Adipocyte (in vitro differentiated cells): ENCODE measurements around the gene GIPR.
"Not testable (repeated sequence)": the region's sequence is repeated elsewhere in the genome, so short reads cannot be mapped to it uniquely, and the experiment has no call there.

Source experiments
- DNase-seq: peaks from one replicate; pipeline ENCODE4 v3.0.0-alpha.2; 2015; ENCODE audit warnings: low read depth
- H3K27me3 ChIP-seq: replicated peaks from 2 replicates; pipeline ENCODE4 v1.7.0; 2013; ENCODE audit warnings: mild to moderate bottlenecking, low read length, moderate library complexity; ENCODE audit not compliant: control insufficient read depth, insufficient read depth
- H3K36me3 ChIP-seq: 2 replicates; pipeline ENCODE4 v1.7.0; 2013; ENCODE audit warnings: low read length, mild to moderate bottlenecking, moderate library complexity; ENCODE audit not compliant: control insufficient read depth, insufficient read depth, severe bottlenecking
- H3K4me1 ChIP-seq: 2 replicates; pipeline ENCODE4 v1.7.0; 2013; ENCODE audit warnings: mild to moderate bottlenecking, low read length, moderate library complexity; ENCODE audit not compliant: control insufficient read depth, insufficient read depth
- H3K4me3 ChIP-seq: 2 replicates; pipeline ENCODE4 v1.7.0; 2013; ENCODE audit warnings: mild to moderate bottlenecking, low read length, moderate library complexity
- H3K9ac ChIP-seq: 2 replicates; pipeline ENCODE4 v1.7.0; 2013; ENCODE audit warnings: mild to moderate bottlenecking, low read length, moderate library complexity
- H3K9me3 ChIP-seq: 2 replicates; pipeline ENCODE4 v1.7.0; 2013; ENCODE audit warnings: mild to moderate bottlenecking, low read length, moderate library complexity; ENCODE audit not compliant: control insufficient read depth

Gene GIPR

GRCh38 chr19:45667620-45668341 is at the start of gene GIPR:
TSS of gene GIPR (plus strand) at chr19:45668221. CDS start at chr19:45669521, 1,300 bp downstream.
- peaks cover 22% of the 10 kb centered on the region for H3K27me3 ChIP-seq
- peak within 1 kb of the TSS; percentile 68 for H3K4me3 ChIP-seq
- H3K9me3 ChIP-seq = no peaks in the 10 kb centered on the region
- H3K36me3 ChIP-seq = no peaks in the 10 kb centered on the region
- peak; percentile 41 for DNase-seq
- H3K4me1 ChIP-seq = peaks cover 24% of the 10 kb centered on the region
- H3K9ac ChIP-seq = peak within 1 kb of the TSS; percentile 42

GRCh38 chr19:45621389-45621788 is 46.6 kb upstream of the GIPR start:
- Histone ChIP-seq H3K9me3 (no peaks in the 10 kb centered on the region), H3K9ac (no peak overlapping the region), H3K36me3 (peaks cover 25% of the 10 kb centered on the region), H3K4me1 (no peaks in the 10 kb centered on the region), H3K27me3 (no peaks in the 10 kb centered on the region), H3K4me3 (no peak overlapping the region)
- DNase-seq = no peak

GRCh38 chr19:45621976-45622503 is 46.0 kb upstream of the GIPR start:
- Histone ChIP-seq H3K9me3 (no peaks in the 10 kb centered on the region), H3K9ac (no peak overlapping the region), H3K27me3 (no peaks in the 10 kb centered on the region), H3K36me3 (peaks cover 30% of the 10 kb centered on the region), H3K4me1 (no peaks in the 10 kb centered on the region), H3K4me3 (no peak overlapping the region)
- no peak for DNase-seq

- Histone ChIP-seq H3K4me1 (no peaks in the 10 kb centered on the region), H3K9me3 (no peaks in the 10 kb centered on the region), H3K27me3 (no peaks in the 10 kb centered on the region), H3K36me3 (peaks cover 38% of the 10 kb centered on the region), H3K9ac (no peak overlapping the region), H3K4me3 (no peak overlapping the region)
- no peak for DNase-seq
Observed at GRCh38 chr19:45623984-45624383, 44.0 kb upstream of the GIPR start.

- DNase-seq, H3K4me1 ChIP-seq, H3K27me3 ChIP-seq, H3K9me3 ChIP-seq, H3K4me3 ChIP-seq, H3K9ac ChIP-seq: not testable (repeated sequence)
- H3K36me3 ChIP-seq = peaks cover 21% of the 10 kb centered on the region
Observed at GRCh38 chr19:45628219-45628618, 39.8 kb upstream of the GIPR start.

GRCh38 chr19:45629704-45630103 is 38.3 kb upstream of the GIPR start:
- H3K4me3 ChIP-seq = no peak overlapping the region
- no peaks in the 10 kb centered on the region for H3K9me3 ChIP-seq
- H3K36me3 ChIP-seq = peaks cover 21% of the 10 kb centered on the region
- peaks cover 7% of the 10 kb centered on the region for H3K4me1 ChIP-seq
- H3K27me3 ChIP-seq = no peaks in the 10 kb centered on the region
- no peak for DNase-seq
- no peak overlapping the region for H3K9ac ChIP-seq

- Histone ChIP-seq H3K27me3 (no peaks in the 10 kb centered on the region), H3K9me3 (no peaks in the 10 kb centered on the region), H3K9ac (no peak overlapping the region), H3K4me3 (no peak overlapping the region), H3K4me1 (peaks cover 7% of the 10 kb centered on the region), H3K36me3 (peaks cover 21% of the 10 kb centered on the region)
- DNase-seq = peak; percentile 82
Observed at GRCh38 chr19:45630463-45630862, 37.6 kb upstream of the GIPR start.

GRCh38 chr19:45632468-45633196 is 35.4 kb upstream of the GIPR start:
- no peak overlapping the region for H3K9ac ChIP-seq
- H3K36me3 ChIP-seq = peaks cover 10% of the 10 kb centered on the region
- no peak overlapping the region for H3K4me3 ChIP-seq
- no peaks in the 10 kb centered on the region for H3K9me3 ChIP-seq
- DNase-seq = peak; percentile 94
- no peaks in the 10 kb centered on the region for H3K27me3 ChIP-seq
- peaks cover 7% of the 10 kb centered on the region for H3K4me1 ChIP-seq

- Histone ChIP-seq H3K4me3 (no peak overlapping the region), H3K27me3 (no peaks in the 10 kb centered on the region), H3K9ac (no peak overlapping the region), H3K9me3 (no peaks in the 10 kb centered on the region), H3K36me3 (no peaks in the 10 kb centered on the region), H3K4me1 (peaks cover 17% of the 10 kb centered on the region)
- DNase-seq = no peak
Observed at GRCh38 chr19:45636275-45636674, 31.7 kb upstream of the GIPR start.

GRCh38 chr19:45636902-45637301 is 31.1 kb upstream of the GIPR start:
- DNase-seq = no peak
- Histone ChIP-seq H3K4me3 (no peak overlapping the region), H3K9me3 (no peaks in the 10 kb centered on the region), H3K4me1 (peaks cover 22% of the 10 kb centered on the region), H3K9ac (no peak overlapping the region), H3K27me3 (no peaks in the 10 kb centered on the region), H3K36me3 (no peaks in the 10 kb centered on the region)

- no peaks in the 10 kb centered on the region for H3K27me3 ChIP-seq
- H3K4me1 ChIP-seq = peaks cover 21% of the 10 kb centered on the region
- peak overlapping the region; percentile 90 for H3K9ac ChIP-seq
- peak; percentile 55 for DNase-seq
- H3K9me3 ChIP-seq = no peaks in the 10 kb centered on the region
- H3K36me3 ChIP-seq = no peaks in the 10 kb centered on the region
- H3K4me3 ChIP-seq = peak overlapping the region; percentile 94
Observed at GRCh38 chr19:45637890-45638667, 29.9 kb upstream of the GIPR start.
